ENCODE measurements around the gene PTPRK. TPM values are rescaled to one million over a fixed set of nuclear protein-coding genes. Genes with fewer than 3 reads are reported as not detected.

PTPRK gene
- total RNA-seq, 4 donors from 2014 or later, result 40.1 to 82.0 (median 57.6) TPM

- Histone ChIP-seq H3K4me1 (no peaks in the 10 kb centered on the region), H3K27me3 (no peaks in the 10 kb centered on the region), H3K36me3 (no peaks in the 10 kb centered on the region), H3K4me3 (no peak overlapping the region), H3K9me3 (no peaks in the 10 kb centered on the region), H3K27ac (no peak overlapping the region)
- no peak for TF ChIP-seq POLR2A (IDR thresholded peaks at IDR 0.05)
- TF ChIP-seq CTCF (IDR thresholded peaks at IDR 0.05), result no peak
- TF ChIP-seq POLR2AphosphoS5 (IDR thresholded peaks at IDR 0.05), result no peak
- TF ChIP-seq EP300 (IDR thresholded peaks at IDR 0.05), result no peak
- no peak for DNase-seq (ENCODE audit: low spot score in 2 of 2)
These were observed 88.0 kb downstream of the PTPRK start for GRCh38 chr6:128432394-128432793.

- peaks cover 7% of the 10 kb centered on the region for H3K4me1 ChIP-seq
- no peak for DNase-seq (ENCODE audit: low spot score in 2 of 2)
- no peaks in the 10 kb centered on the region for H3K27me3 ChIP-seq
- no peaks in the 10 kb centered on the region for H3K36me3 ChIP-seq
- no peak overlapping the region for H3K27ac ChIP-seq
- TF ChIP-seq POLR2AphosphoS5 (IDR thresholded peaks at IDR 0.05) (no peak), EP300 (IDR thresholded peaks at IDR 0.05) (no peak), POLR2A (IDR thresholded peaks at IDR 0.05) (no peak), CTCF (IDR thresholded peaks at IDR 0.05) (no peak)
- no peaks in the 10 kb centered on the region for H3K9me3 ChIP-seq
- no peak overlapping the region for H3K4me3 ChIP-seq
- 93% methylated on average over 1 of the region's 1 CpG for WGBS
These were observed 93.3 kb downstream of the PTPRK start for GRCh38 chr6:128427139-128427538.

GRCh38 chr6:128425856-128426255, 94.5 kb downstream of the PTPRK start:
- H3K36me3 ChIP-seq, result no peaks in the 10 kb centered on the region
- H3K27me3 ChIP-seq, result no peaks in the 10 kb centered on the region
- TF ChIP-seq CTCF (IDR thresholded peaks at IDR 0.05) (no peak), EP300 (IDR thresholded peaks at IDR 0.05) (no peak), POLR2AphosphoS5 (IDR thresholded peaks at IDR 0.05) (no peak), POLR2A (IDR thresholded peaks at IDR 0.05) (no peak)
- no peak overlapping the region for H3K4me3 ChIP-seq
- no peak for DNase-seq (ENCODE audit: low spot score in 2 of 2)
- peaks cover 7% of the 10 kb centered on the region for H3K4me1 ChIP-seq
- H3K9me3 ChIP-seq, result no peaks in the 10 kb centered on the region
- WGBS, result 89% methylated on average over 2 of the region's 2 CpGs
- no peak overlapping the region for H3K27ac ChIP-seq

- Histone ChIP-seq H3K4me3 (no peak overlapping the region), H3K36me3 (no peaks in the 10 kb centered on the region)
- 83% methylated on average over 1 of the region's 1 CpG for WGBS
These were observed 97.5 kb downstream of the PTPRK start for GRCh38 chr6:128422871-128423270.

GRCh38 chr6:128422200-128422599, 98.2 kb downstream of the PTPRK start:
- Histone ChIP-seq H3K9me3 (no peaks in the 10 kb centered on the region), H3K27ac (no peak overlapping the region), H3K27me3 (no peaks in the 10 kb centered on the region), H3K4me1 (peaks cover 6% of the 10 kb centered on the region), H3K36me3 (no peaks in the 10 kb centered on the region), H3K4me3 (no peak overlapping the region)
- TF ChIP-seq EP300 (IDR thresholded peaks at IDR 0.05) (no peak), CTCF (IDR thresholded peaks at IDR 0.05) (no peak), POLR2A (IDR thresholded peaks at IDR 0.05) (no peak), POLR2AphosphoS5 (IDR thresholded peaks at IDR 0.05) (no peak)
- DNase-seq (ENCODE audit: low spot score in 2 of 2), result no peak

More at GRCh38 chr6:128422871-128423270, 97.5 kb downstream of the PTPRK start:
- TF ChIP-seq EP300 (IDR thresholded peaks at IDR 0.05) (no peak), POLR2AphosphoS5 (IDR thresholded peaks at IDR 0.05) (no peak)
- DNase-seq (ENCODE audit: low spot score in 2 of 2), result no peak
- Histone ChIP-seq H3K9me3 (no peaks in the 10 kb centered on the region), H3K4me1 (peaks cover 7% of the 10 kb centered on the region), H3K27ac (no peak overlapping the region), H3K27me3 (no peaks in the 10 kb centered on the region)

- no peaks in the 10 kb centered on the region for H3K36me3 ChIP-seq
- no peak overlapping the region for H3K27ac ChIP-seq
- DNase-seq (ENCODE audit: low spot score in 2 of 2), result no peak
- TF ChIP-seq POLR2A (IDR thresholded peaks at IDR 0.05) (no peak), EP300 (IDR thresholded peaks at IDR 0.05) (no peak), POLR2AphosphoS5 (IDR thresholded peaks at IDR 0.05) (no peak), CTCF (IDR thresholded peaks at IDR 0.05) (no peak)
- H3K4me1 ChIP-seq, result peaks cover 2% of the 10 kb centered on the region
- H3K9me3 ChIP-seq, result no peaks in the 10 kb centered on the region
- H3K4me3 ChIP-seq, result no peak overlapping the region
- no peaks in the 10 kb centered on the region for H3K27me3 ChIP-seq
- WGBS, result 69% methylated on average over 3 of the region's 3 CpGs
These were observed 98.6 kb downstream of the PTPRK start for GRCh38 chr6:128421788-128422187.

Data from suprapubic skin (tissue), 4 donors.